GM06990 (cell line): ENCODE data around the gene UGT2A3.

Experiments
- DNase-seq: peaks from one replicate; pipeline ENCODE4 v3.0.0-alpha.2; 2011; ENCODE audit not compliant: insufficient read length; ENCODE audit errors: extremely low read depth
- H3K27me3 ChIP-seq: replicated peaks from 2 replicates; pipeline ENCODE4 v1.6.0; 2011; ENCODE audit warnings: low read length; ENCODE audit not compliant: control insufficient read depth, insufficient read depth
- H3K36me3 ChIP-seq: 2 replicates; pipeline ENCODE4 v1.5.1; 2011; ENCODE audit warnings: low read length; ENCODE audit not compliant: control insufficient read depth, insufficient read depth
- H3K4me3 ChIP-seq: replicated peaks from 2 replicates; pipeline ENCODE4 v1.5.1; 2011; ENCODE audit warnings: low read depth, mild to moderate bottlenecking, control low read depth, low read length
- TF ChIP-seq, protein P1 (sequence below): IDR thresholded peaks from 2 replicates; pipeline ENCODE4 v1.5.1; 2011; ENCODE audit warnings: low read length, control low read depth, mild to moderate bottlenecking, inconsistent platforms; ENCODE audit not compliant: insufficient read depth, poor library complexity, severe bottlenecking

Gene UGT2A3

GRCh38 chr4:68909385-68909784, 42.2 kb downstream of the UGT2A3 start:
- DNase-seq, result no peak
- Histone ChIP-seq H3K36me3 (no peaks in the 10 kb centered on the region), H3K4me3 (no peak overlapping the region), H3K27me3 (no peaks in the 10 kb centered on the region)
- TF ChIP-seq, protein P1, sequence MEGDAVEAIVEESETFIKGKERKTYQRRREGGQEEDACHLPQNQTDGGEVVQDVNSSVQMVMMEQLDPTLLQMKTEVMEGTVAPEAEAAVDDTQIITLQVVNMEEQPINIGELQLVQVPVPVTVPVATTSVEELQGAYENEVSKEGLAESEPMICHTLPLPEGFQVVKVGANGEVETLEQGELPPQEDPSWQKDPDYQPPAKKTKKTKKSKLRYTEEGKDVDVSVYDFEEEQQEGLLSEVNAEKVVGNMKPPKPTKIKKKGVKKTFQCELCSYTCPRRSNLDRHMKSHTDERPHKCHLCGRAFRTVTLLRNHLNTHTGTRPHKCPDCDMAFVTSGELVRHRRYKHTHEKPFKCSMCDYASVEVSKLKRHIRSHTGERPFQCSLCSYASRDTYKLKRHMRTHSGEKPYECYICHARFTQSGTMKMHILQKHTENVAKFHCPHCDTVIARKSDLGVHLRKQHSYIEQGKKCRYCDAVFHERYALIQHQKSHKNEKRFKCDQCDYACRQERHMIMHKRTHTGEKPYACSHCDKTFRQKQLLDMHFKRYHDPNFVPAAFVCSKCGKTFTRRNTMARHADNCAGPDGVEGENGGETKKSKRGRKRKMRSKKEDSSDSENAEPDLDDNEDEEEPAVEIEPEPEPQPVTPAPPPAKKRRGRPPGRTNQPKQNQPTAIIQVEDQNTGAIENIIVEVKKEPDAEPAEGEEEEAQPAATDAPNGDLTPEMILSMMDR, result no peak

DNA sequence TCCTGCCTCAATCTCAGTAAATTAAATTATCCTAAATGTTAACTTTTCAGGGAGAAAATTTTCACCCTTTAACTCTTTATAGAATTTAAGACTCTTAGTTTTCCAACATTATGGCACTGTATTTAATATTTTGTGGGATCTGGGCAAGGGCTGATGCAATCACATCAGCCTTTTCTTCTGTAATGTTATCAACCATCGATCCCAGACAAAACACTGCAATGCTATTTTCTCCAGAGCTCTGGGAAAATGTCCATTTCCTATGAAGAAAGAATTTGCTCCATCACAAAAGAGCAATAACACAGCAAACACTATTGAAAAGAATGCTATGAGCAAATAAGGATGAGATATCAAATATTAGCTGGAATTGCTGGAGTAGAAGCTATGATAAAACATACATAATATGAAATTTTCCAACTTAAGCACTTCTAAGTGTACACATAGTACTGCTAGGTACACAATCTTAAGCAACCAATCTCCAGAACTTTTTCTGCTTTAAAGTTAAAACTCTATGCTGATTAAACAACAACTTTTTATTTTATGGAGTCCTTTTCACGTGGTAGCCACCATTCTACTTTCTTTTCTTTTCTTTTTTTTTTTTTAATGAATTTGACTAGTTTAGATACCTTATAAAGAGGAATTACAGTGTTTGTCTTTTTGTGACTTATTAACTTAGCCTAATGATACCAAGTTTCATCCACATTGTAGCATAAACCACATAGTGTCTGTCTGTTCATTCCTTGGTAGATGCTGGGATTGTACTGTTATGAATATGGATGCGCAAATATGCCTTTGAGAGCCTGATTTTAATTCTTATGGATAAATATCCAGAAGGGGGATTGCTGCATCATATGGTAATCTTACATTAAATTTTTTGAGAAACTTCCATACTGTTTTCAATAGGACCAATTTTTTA, 43.6 kb downstream of the UGT2A3 start:
- Histone ChIP-seq H3K27me3 (no peaks in the 10 kb centered on the region), H3K36me3 (no peaks in the 10 kb centered on the region), H3K4me3 (no peak overlapping the region)
- TF ChIP-seq, protein P1, result no peak
- DNase-seq, result no peak

- H3K4me3 ChIP-seq, result no peak overlapping the region
- H3K36me3 ChIP-seq, result no peaks in the 10 kb centered on the region
- TF ChIP-seq, protein P1, result no peak
- H3K27me3 ChIP-seq, result no peaks in the 10 kb centered on the region
- no peak for DNase-seq
These were observed 44.4 kb downstream of the UGT2A3 start for GRCh38 chr4:68907245-68907644.

DNA sequence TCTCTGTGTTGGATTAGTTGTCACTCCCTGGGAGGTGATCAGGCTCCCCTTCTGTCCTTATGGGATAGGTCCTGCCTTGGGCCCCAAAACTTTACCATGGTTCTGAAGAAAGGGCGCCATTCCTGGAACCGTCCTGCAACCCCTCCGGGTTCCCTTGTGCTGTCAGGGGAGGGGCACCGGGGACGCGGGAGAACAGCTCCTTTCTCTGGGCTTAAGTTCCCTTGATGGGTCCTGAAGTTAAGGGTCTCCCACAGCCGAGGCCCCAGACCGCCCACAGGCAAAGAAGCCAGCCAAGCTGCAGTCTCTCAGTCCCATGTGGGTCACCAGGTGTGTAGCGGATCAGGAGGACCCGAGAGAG, 44.8 kb downstream of the UGT2A3 start:
- no peaks in the 10 kb centered on the region for H3K27me3 ChIP-seq
- H3K36me3 ChIP-seq, result no peaks in the 10 kb centered on the region
- H3K4me3 ChIP-seq, result no peak overlapping the region
- TF ChIP-seq, protein P1, result no peak
- no peak for DNase-seq

- Histone ChIP-seq H3K27me3 (no peaks in the 10 kb centered on the region), H3K4me3 (no peak overlapping the region), H3K36me3 (no peaks in the 10 kb centered on the region)
- TF ChIP-seq, protein P1, result no peak
- no peak for DNase-seq
These were observed 45.4 kb downstream of the UGT2A3 start for GRCh38 chr4:68905939-68906779.
